ENCODE data around the gene DOK5. TPM values are rescaled to one million over a fixed set of nuclear protein-coding genes. Genes with fewer than 3 reads are reported as not detected.

The DOK5 gene
- total and polyA plus RNA-seq, 9 of the 15 experiments (the other 6 are each of a cell fraction or from before 2014, with no cell fraction given), result not detected

DNA sequence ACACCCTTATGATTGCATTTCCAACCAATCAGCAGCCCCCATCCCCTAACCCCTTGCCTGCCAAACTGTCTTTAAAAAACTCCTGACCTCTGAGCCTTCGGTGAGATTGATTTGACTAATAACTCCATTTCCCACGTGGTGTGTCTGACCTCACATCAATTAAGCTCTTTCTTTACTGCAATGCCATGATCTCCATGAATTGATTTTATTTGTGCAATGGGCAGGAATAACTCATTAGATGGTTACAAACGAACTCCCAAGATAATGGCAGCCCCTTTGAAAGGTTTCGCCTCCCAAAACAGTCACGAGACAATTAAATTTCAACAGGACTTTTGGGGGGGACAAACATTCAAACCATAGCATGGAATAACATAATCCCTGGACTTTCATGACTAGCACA lies 161.2 kb downstream of the DOK5 start:
- 0 out of 5 replicates have a peak, but pooled peaks cover 0 to 4% of the 10 kb centered on the region in 2 experiments for H3K27me3 ChIP-seq (ENCODE audit: control insufficient read depth in 2 of 2, insufficient read depth in 2 of 2, low read length in 2 of 2)
- CTCF ChIA-PET (ENCODE audit: low intra/inter-chr PET ratio), result no interaction called here
- no peaks in the 10 kb centered on the region for H3K36me3 ChIP-seq (ENCODE audit: control insufficient read depth, insufficient read depth, low read length)
- FAIRE-seq (no peak), ATAC-seq (no peak), DNase-seq (ENCODE audit: extremely low read depth in 1 of 4, low spot score in 3 of 4) (no peak)
- H3K9me3 ChIP-seq (replicated peaks; ENCODE audit: control insufficient read depth, insufficient read depth, low read depth, low read length), result no peaks in the 10 kb centered on the region
- no peak overlapping the region for H3K4me2 ChIP-seq (ENCODE audit: insufficient read depth, low read length)
- H4K20me1 ChIP-seq (replicated peaks; ENCODE audit: control insufficient read depth, insufficient read depth, low read length), result no peaks in the 10 kb centered on the region
- H3K9ac ChIP-seq (ENCODE audit: insufficient read depth in 1 of 2, low read depth in 2 of 2, low read length in 2 of 2), result no peak overlapping the region
- H3K4me3 ChIP-seq, result no peak overlapping the region
- no peaks in the 10 kb centered on the region for H3K79me2 ChIP-seq (ENCODE audit: control insufficient read depth, insufficient read depth, low read length)
- in situ Hi-C loops (cut with MboI) (loop anchor here (25.0 kb wide), 1 partner anchor 674 kb away; no protein-coding TSS in a partner anchor), intact Hi-C loops (cut with micrococcal nuclease) (no loop called here)
- H2AFZ ChIP-seq (ENCODE audit: low read depth, low read length), result no peak overlapping the region
- WGBS (ENCODE audit: insufficient coverage, low coverage, missing lambda C conversion rate), result under 1% methylated on average over 5 of the region's 5 CpGs
- no peaks in the 10 kb centered on the region for H3K4me1 ChIP-seq (replicated peaks in 1 of 2; ENCODE audit: control insufficient read depth in 2 of 2, insufficient read depth in 2 of 2, low read length in 2 of 2)
- POLR2A ChIA-PET, result no interaction called here
- H3K9me1 ChIP-seq (ENCODE audit: control insufficient read depth, insufficient read depth, low read length), result no peaks in the 10 kb centered on the region
- no peak overlapping the region for H3K27ac ChIP-seq (ENCODE audit: extremely low read depth, low read depth, low read length)
- no TSS peak for BruUV-seq (replicated peaks)
- no peak for TF ChIP-seq RFX5 (IDR thresholded peaks at IDR 0.05; ENCODE audit: low read depth, low read length)
- TF ChIP-seq ZNF668 (CRISPR knock-in tag; IDR thresholded peaks at IDR 0.05), result no peak
- TF ChIP-seq TAL1 (IDR thresholded peaks at IDR 0.05), result no peak
- TF ChIP-seq SP2 (IDR thresholded peaks at IDR 0.05; ENCODE audit: extremely low read depth, low read depth, low read length, poor library complexity, severe bottlenecking), result no peak
- TF ChIP-seq DPF2 (IDR thresholded peaks at IDR 0.05), result no peak
- TF ChIP-seq NCOA4 (IDR thresholded peaks at IDR 0.05; ENCODE audit: partially characterized antibody), result no peak
- TF ChIP-seq, protein P1, sequence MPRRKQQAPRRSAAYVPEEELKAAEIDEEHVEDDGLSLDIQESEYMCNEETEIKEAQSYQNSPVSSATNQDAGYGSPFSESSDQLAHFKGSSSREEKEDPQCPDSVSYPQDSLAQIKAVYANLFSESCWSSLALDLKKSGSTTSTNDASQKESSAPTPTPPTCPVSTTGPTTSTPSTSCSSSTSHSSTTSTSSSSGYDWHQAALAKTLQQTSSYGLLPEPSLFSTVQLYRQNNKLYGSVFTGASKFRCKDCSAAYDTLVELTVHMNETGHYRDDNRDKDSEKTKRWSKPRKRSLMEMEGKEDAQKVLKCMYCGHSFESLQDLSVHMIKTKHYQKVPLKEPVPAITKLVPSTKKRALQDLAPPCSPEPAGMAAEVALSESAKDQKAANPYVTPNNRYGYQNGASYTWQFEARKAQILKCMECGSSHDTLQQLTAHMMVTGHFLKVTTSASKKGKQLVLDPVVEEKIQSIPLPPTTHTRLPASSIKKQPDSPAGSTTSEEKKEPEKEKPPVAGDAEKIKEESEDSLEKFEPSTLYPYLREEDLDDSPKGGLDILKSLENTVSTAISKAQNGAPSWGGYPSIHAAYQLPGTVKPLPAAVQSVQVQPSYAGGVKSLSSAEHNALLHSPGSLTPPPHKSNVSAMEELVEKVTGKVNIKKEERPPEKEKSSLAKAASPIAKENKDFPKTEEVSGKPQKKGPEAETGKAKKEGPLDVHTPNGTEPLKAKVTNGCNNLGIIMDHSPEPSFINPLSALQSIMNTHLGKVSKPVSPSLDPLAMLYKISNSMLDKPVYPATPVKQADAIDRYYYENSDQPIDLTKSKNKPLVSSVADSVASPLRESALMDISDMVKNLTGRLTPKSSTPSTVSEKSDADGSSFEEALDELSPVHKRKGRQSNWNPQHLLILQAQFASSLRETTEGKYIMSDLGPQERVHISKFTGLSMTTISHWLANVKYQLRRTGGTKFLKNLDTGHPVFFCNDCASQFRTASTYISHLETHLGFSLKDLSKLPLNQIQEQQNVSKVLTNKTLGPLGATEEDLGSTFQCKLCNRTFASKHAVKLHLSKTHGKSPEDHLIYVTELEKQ (CRISPR knock-in tag; IDR thresholded peaks at IDR 0.05), result no peak
- TF ChIP-seq BRF1 (IDR thresholded peaks at IDR 0.05; ENCODE audit: borderline replicate concordance, extremely low read depth, insufficient read length), result no peak
- TF ChIP-seq, protein P2, sequence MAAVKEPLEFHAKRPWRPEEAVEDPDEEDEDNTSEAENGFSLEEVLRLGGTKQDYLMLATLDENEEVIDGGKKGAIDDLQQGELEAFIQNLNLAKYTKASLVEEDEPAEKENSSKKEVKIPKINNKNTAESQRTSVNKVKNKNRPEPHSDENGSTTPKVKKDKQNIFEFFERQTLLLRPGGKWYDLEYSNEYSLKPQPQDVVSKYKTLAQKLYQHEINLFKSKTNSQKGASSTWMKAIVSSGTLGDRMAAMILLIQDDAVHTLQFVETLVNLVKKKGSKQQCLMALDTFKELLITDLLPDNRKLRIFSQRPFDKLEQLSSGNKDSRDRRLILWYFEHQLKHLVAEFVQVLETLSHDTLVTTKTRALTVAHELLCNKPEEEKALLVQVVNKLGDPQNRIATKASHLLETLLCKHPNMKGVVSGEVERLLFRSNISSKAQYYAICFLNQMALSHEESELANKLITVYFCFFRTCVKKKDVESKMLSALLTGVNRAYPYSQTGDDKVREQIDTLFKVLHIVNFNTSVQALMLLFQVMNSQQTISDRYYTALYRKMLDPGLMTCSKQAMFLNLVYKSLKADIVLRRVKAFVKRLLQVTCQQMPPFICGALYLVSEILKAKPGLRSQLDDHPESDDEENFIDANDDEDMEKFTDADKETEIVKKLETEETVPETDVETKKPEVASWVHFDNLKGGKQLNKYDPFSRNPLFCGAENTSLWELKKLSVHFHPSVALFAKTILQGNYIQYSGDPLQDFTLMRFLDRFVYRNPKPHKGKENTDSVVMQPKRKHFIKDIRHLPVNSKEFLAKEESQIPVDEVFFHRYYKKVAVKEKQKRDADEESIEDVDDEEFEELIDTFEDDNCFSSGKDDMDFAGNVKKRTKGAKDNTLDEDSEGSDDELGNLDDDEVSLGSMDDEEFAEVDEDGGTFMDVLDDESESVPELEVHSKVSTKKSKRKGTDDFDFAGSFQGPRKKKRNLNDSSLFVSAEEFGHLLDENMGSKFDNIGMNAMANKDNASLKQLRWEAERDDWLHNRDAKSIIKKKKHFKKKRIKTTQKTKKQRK (IDR thresholded peaks at IDR 0.05; ENCODE audit: borderline replicate concordance, low read depth, low read length), result no peak
- TF ChIP-seq KDM5B (IDR thresholded peaks at IDR 0.05; ENCODE audit: insufficient replicate concordance, low read depth, low read length), result no peak

Measured in K562 (cell line).